H1 (cell line): ENCODE measurements around the gene SELENOS. TPM values are rescaled to one million over a fixed set of nuclear protein-coding genes. Genes with fewer than 3 reads are reported as not detected.
A peak's percentile ranks its signal among the peaks of the same experiment; 100 is the strongest.

Source experiments
- CTCF ChIA-PET: fragments of 300-600 bp; sonication (Branson Sonifier 250); formaldehyde crosslinking; loops from one replicate; lab custom pipeline; 2021; ENCODE audit not compliant: partially characterized antibody; lab: Charles Lee
- POLR2A ChIA-PET: fragments of 300-600 bp; sonication (Branson Sonifier 250); formaldehyde crosslinking; loops from one replicate; lab custom pipeline; 2021; ENCODE audit warnings: inconsistent platforms; ENCODE audit not compliant: partially characterized antibody; lab: Charles Lee
- DNase-seq, 2 experiments: peaks; one replicate each; pipeline versions ENCODE4 v3.0.0 to v3.0.0-alpha.2; 2010 to 2022; ENCODE audit warnings: low spot score in 2 of 2, low read depth in 1 of 2, mixed read lengths in 1 of 2
- FAIRE-seq: peaks from 2 replicates; lab custom pipeline; 2011; peaks lifted over from hg19 to GRCh38; lab: Jason Lieb, UNC
- H2AFZ ChIP-seq: 2 replicates; pipeline ENCODE4 v1.8.1; 2012; ENCODE audit warnings: low read length, inconsistent platforms
- H2AK5ac ChIP-seq: 2 replicates; pipeline ENCODE4 v1.6.1; 2013; ENCODE audit warnings: low read depth, low read length
- H2BK120ac ChIP-seq: replicated peaks from 2 replicates; pipeline ENCODE3; 2013; ENCODE audit warnings: low read depth, low read length, inconsistent platforms
- H2BK12ac ChIP-seq: 2 replicates; pipeline ENCODE4 v1.6.1; 2013; ENCODE audit warnings: low read depth, low read length
- H2BK15ac ChIP-seq: 2 replicates; pipeline ENCODE4 v1.6.1; 2013; ENCODE audit warnings: low read length
- H2BK20ac ChIP-seq: 2 replicates; pipeline ENCODE4 v1.6.1; 2013; ENCODE audit warnings: low read length
- H2BK5ac ChIP-seq: 2 replicates; pipeline ENCODE4 v1.6.1; 2013; ENCODE audit warnings: low read depth, low read length
- H3K14ac ChIP-seq: 2 replicates; pipeline ENCODE4 v1.6.1; 2013; ENCODE audit warnings: inconsistent platforms; ENCODE audit not compliant: insufficient read length
- H3K18ac ChIP-seq: 2 replicates; pipeline ENCODE4 v1.6.1; 2013; ENCODE audit warnings: low read length; ENCODE audit errors: extremely low read depth
- H3K23ac ChIP-seq: 2 replicates; pipeline ENCODE4 v1.6.1; 2013; ENCODE audit warnings: inconsistent platforms; ENCODE audit not compliant: insufficient read length
- H3K23me2 ChIP-seq: 2 replicates; pipeline ENCODE4 v1.6.1; 2013; ENCODE audit warnings: low read depth, low read length
- H3K27ac ChIP-seq: 2 replicates; pipeline ENCODE4 v1.6.1; 2011; ENCODE audit warnings: low read depth, low read length, inconsistent platforms
- H3K27me3 ChIP-seq, 4 experiments: replicated peaks in 1 of 4; 1 replicate in 1 of 4; 2 replicates in 3 of 4; pipeline versions ENCODE4 v1.6.1 to v1.8.1; 2011 to 2013; ENCODE audit warnings: low read length in 3 of 4, mild to moderate bottlenecking in 3 of 4, inconsistent platforms in 2 of 4, mixed read lengths in 2 of 4, moderate library complexity in 1 of 4; ENCODE audit not compliant: control insufficient read depth in 3 of 4, insufficient read depth in 3 of 4; ENCODE audit errors: extremely low read depth in 1 of 4
- H3K36me3 ChIP-seq, 4 experiments: 2 replicates each; pipeline versions ENCODE4 v1.6.1 to v1.8.1; 2011 to 2013; ENCODE audit warnings: mild to moderate bottlenecking in 4 of 4, low read length in 3 of 4, moderate library complexity in 2 of 4, control low read depth in 1 of 4, inconsistent platforms in 1 of 4; ENCODE audit not compliant: insufficient read depth in 4 of 4, control insufficient read depth in 2 of 4
- H3K4ac ChIP-seq: replicated peaks from 2 replicates; pipeline ENCODE3; 2013; ENCODE audit warnings: low read length, low read depth, mixed read lengths, inconsistent platforms; ENCODE audit not compliant: insufficient read length
- H3K4me1 ChIP-seq, 4 experiments: replicated peaks in 1 of 4; 1 replicate in 1 of 4; 2 replicates in 3 of 4; pipeline versions ENCODE4 v1.6.1 to v1.8.1; 2011 to 2013; ENCODE audit warnings: low read length in 3 of 4, inconsistent platforms in 2 of 4, mixed read lengths in 1 of 4; ENCODE audit not compliant: insufficient read depth in 4 of 4, control insufficient read depth in 3 of 4
- H3K4me2 ChIP-seq, 2 experiments: 2 replicates each; pipeline versions ENCODE4 v1.6.1 to v1.8.1; 2011 to 2013; ENCODE audit warnings: low read depth in 2 of 2, low read length in 2 of 2, control low read depth in 1 of 2, inconsistent platforms in 1 of 2, mild to moderate bottlenecking in 1 of 2; ENCODE audit not compliant: insufficient read depth in 1 of 2
- H3K4me3 ChIP-seq, 4 experiments: fragments of 200-600, 300-600 bp in 1 of 4; sonication (generic), shearing (Covaris generic), sonication (Bioruptor Twin) in 1 of 4; 2 replicates each; pipeline versions ENCODE4 v1.5.1 to v1.8.1; 2011 to 2016; ENCODE audit warnings: low read length in 4 of 4, low read depth in 3 of 4, control low read depth in 2 of 4, inconsistent platforms in 2 of 4, mild to moderate bottlenecking in 2 of 4, mixed read lengths in 1 of 4, moderate library complexity in 1 of 4; ENCODE audit not compliant: insufficient read depth in 2 of 4; ENCODE audit errors: extremely low read depth in 1 of 4
- H3K56ac ChIP-seq: replicated peaks from 2 replicates; pipeline ENCODE3; 2013; ENCODE audit warnings: low read depth, mild to moderate bottlenecking, mixed read lengths, low read length, inconsistent platforms; ENCODE audit not compliant: insufficient read length
- H3K79me1 ChIP-seq: 2 replicates; pipeline ENCODE4 v1.6.1; 2013; ENCODE audit warnings: low read depth, low read length, control low read depth
- H3K79me2 ChIP-seq, 2 experiments: 2 replicates each; pipeline versions ENCODE4 v1.6.1 to v1.8.1; 2012 to 2013; ENCODE audit warnings: low read length in 2 of 2, mild to moderate bottlenecking in 2 of 2, inconsistent platforms in 1 of 2; ENCODE audit not compliant: insufficient read depth in 2 of 2, control insufficient read depth in 1 of 2
- H3K9ac ChIP-seq, 4 experiments: replicated peaks in 1 of 4; 1 replicate in 1 of 4; 2 replicates in 3 of 4; pipeline versions ENCODE4 v1.6.1 to v1.8.1; 2011 to 2013; ENCODE audit warnings: low read depth in 3 of 4, low read length in 3 of 4, control low read depth in 2 of 4, mild to moderate bottlenecking in 2 of 4, moderate library complexity in 2 of 4, inconsistent platforms in 1 of 4; ENCODE audit errors: extremely low read depth in 1 of 4
- H3K9me3 ChIP-seq, 2 experiments: 2 replicates each; pipeline versions ENCODE4 v1.6.1 to v1.8.1; 2012 to 2013; ENCODE audit warnings: mild to moderate bottlenecking in 2 of 2, moderate library complexity in 2 of 2, control low read depth in 1 of 2, inconsistent platforms in 1 of 2, low read depth in 1 of 2, low read length in 1 of 2, mixed read lengths in 1 of 2; ENCODE audit not compliant: insufficient read depth in 2 of 2
- H4K20me1 ChIP-seq, 2 experiments: replicated peaks in 1 of 2; 2 replicates each; pipeline versions ENCODE3 to v1.8.1; 2011 to 2013; ENCODE audit warnings: inconsistent platforms in 2 of 2, low read length in 2 of 2, mild to moderate bottlenecking in 1 of 2; ENCODE audit not compliant: insufficient read depth in 2 of 2, control insufficient read depth in 1 of 2
- H4K5ac ChIP-seq: 2 replicates; pipeline ENCODE4 v1.6.1; 2013; ENCODE audit warnings: low read length, low read depth, mixed read lengths, inconsistent platforms; ENCODE audit not compliant: insufficient read length
- H4K8ac ChIP-seq: 2 replicates; pipeline ENCODE4 v1.8.0; 2013; ENCODE audit warnings: mild to moderate bottlenecking, moderate library complexity, low read length, inconsistent platforms; ENCODE audit not compliant: insufficient read depth; ENCODE audit errors: extremely low read depth
- H4K91ac ChIP-seq: replicated peaks from 2 replicates; pipeline ENCODE3; 2013; ENCODE audit warnings: low read length, mixed read lengths, inconsistent platforms; ENCODE audit not compliant: insufficient read length
- ASH2L ChIP-seq: fragments of 200-600, 300-600 bp; sonication (generic); IDR thresholded peaks from one replicate; pipeline ENCODE4 v1.7.1; 2017; ENCODE audit warnings: low read length
- BACH1 ChIP-seq: IDR thresholded peaks from 2 replicates; pipeline ENCODE4 v1.6.1; 2012; ENCODE audit warnings: low read length, improper control_type of control experiment
- CEBPB ChIP-seq: IDR thresholded peaks from 2 replicates; pipeline ENCODE4 v1.6.1; 2012; ENCODE audit warnings: low read depth, low read length
- CHD1 ChIP-seq: IDR thresholded peaks from 2 replicates; pipeline ENCODE4 v1.6.1; 2012; ENCODE audit warnings: low read depth, low read length, improper control_type of control experiment
- CHD2 ChIP-seq: IDR thresholded peaks from 2 replicates; pipeline ENCODE4 v1.6.1; 2012; ENCODE audit warnings: low read length, improper control_type of control experiment
- FOSL1 ChIP-seq: IDR thresholded peaks from 2 replicates; pipeline ENCODE4 v1.6.1; 2011; ENCODE audit warnings: mild to moderate bottlenecking, low read depth, low read length, moderate library complexity; ENCODE audit not compliant: insufficient read depth
- GTF2F1 ChIP-seq: IDR thresholded peaks from 2 replicates; pipeline ENCODE4 v1.6.1; 2012; ENCODE audit warnings: low read depth, low read length, improper control_type of control experiment, borderline replicate concordance
- JUN ChIP-seq: IDR thresholded peaks from 2 replicates; pipeline ENCODE4 v1.6.1; 2011; ENCODE audit warnings: low read depth, mild to moderate bottlenecking, improper control_type of control experiment, low read length
- JUND ChIP-seq: IDR thresholded peaks from 2 replicates; pipeline ENCODE4 v1.6.1; 2011; ENCODE audit warnings: mild to moderate bottlenecking, improper control_type of control experiment, low read length
- KDM4A ChIP-seq: IDR thresholded peaks from one replicate; pipeline ENCODE4 v1.7.1; 2012; ENCODE audit warnings: low read depth, mild to moderate bottlenecking, moderate library complexity, low read length, inconsistent platforms; ENCODE audit not compliant: severe bottlenecking
- MAFK ChIP-seq: IDR thresholded peaks from 2 replicates; pipeline ENCODE4 v1.6.1; 2012; ENCODE audit warnings: low read depth, mild to moderate bottlenecking, improper control_type of control experiment, low read length
- MAX ChIP-seq: IDR thresholded peaks from 2 replicates; pipeline ENCODE4 v1.6.1; 2012; ENCODE audit warnings: inconsistent platforms
- SIN3A ChIP-seq, 2 experiments: IDR thresholded peaks in 1 of 2; conservative IDR thresholded peaks in 1 of 2; 2 replicates each; pipeline ENCODE4 v1.6.1; 2011 to 2012; ENCODE audit warnings: low read length in 2 of 2, improper control_type of control experiment in 1 of 2, low read depth in 1 of 2, mild to moderate bottlenecking in 1 of 2
- SIRT6 ChIP-seq: IDR thresholded peaks from one replicate; pipeline ENCODE4 v1.7.1; 2012; ENCODE audit warnings: low read length, inconsistent platforms
- SRF ChIP-seq: IDR thresholded peaks from 2 replicates; pipeline ENCODE4 v1.6.1; 2011; ENCODE audit warnings: mild to moderate bottlenecking, low read depth, low read length, moderate library complexity
- WGBS, 2 experiments: shearing (Covaris generic) in 1 of 2; methylation state at CpG; one replicate each; pipeline versions ENCODE4 v1.1.6 to v1.1.7; 2013 to 2015; ENCODE audit warnings: low lambda C conversion rate in 2 of 2, mixed read lengths in 2 of 2, inconsistent platforms in 1 of 2, low coverage in 1 of 2, missing lambda C conversion rate in 1 of 2; ENCODE audit not compliant: insufficient replicate concordance in 2 of 2, insufficient coverage in 1 of 2, insufficient read length in 1 of 2; ENCODE audit errors: extremely low coverage in 1 of 2, missing lambda C conversion rate in 1 of 2; 5-methylcytosine and 5-hydroxymethylcytosine counted together
- polyA plus RNA-seq, 7 experiments: library from polyadenylated mRNA; depleted of rRNA in 3 of 7; stranded (reverse) in 5 of 7; unstranded in 2 of 7; fragments of >200 nt in 5 of 7; fragments of 200-250 nt in 2 of 7; gene quantifications; 1 replicate in 5 of 7; 2 replicates in 1 of 7; 4 replicates in 1 of 7; pipeline versions ENCODE4 v1.2.1 to v1.2.3, GENCODE V29; 2011 to 2013; ENCODE audit warnings: missing spikeins in 2 of 7, mixed read lengths in 2 of 7
- total RNA-seq: library from RNA; stranded (reverse); fragmentation: NEBNext Ultra II Directional; extraction: Animal tissue kit (Norgen Biotek cat#: 25700); gene quantifications from 2 replicates; pipeline ENCODE4 v1.2.1, GENCODE V29; 2021

Gene SELENOS
- total and polyA plus RNA-seq, 2 of the 8 experiments (the other 6 are each of a cell fraction or from before 2014, with no cell fraction given) = 45.1 to 46.0 TPM

DNA sequence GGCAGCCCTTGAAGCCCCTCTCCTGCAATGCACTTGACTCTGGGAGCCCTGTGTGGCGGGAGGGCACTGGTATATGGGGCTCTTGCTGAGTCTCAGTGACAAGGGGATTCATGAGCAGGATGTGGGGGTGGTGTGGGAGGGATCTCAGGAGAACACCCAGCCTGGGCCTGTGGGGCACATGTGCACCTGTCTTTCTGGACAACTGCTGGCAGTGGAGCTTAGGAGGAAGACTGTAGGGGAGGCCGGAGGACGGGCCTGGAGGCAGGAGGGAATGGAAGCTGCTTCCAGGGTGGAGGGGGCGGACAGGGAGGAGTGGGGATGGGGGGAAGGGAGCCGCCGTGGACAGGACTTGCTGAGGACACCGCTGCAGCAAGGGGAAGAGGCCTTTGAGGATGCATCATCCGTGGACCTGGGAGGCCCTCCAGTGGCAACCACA is 28.6 kb upstream of the SELENOS start:
- Histone ChIP-seq H3K4me3 (no peak overlapping the region), H3K14ac (no peak overlapping the region), H4K20me1 (no peaks in the 10 kb centered on the region), H3K23ac (no peak overlapping the region), H2BK20ac (no peak overlapping the region), H3K79me1 (no peaks in the 10 kb centered on the region), H2AFZ (no peak overlapping the region), H2BK12ac (no peak overlapping the region), H4K91ac (no peak overlapping the region), H2AK5ac (no peak overlapping the region), H3K56ac (no peak overlapping the region), H3K18ac (no peak overlapping the region), H3K23me2 (no peaks in the 10 kb centered on the region), H3K79me2 (no peaks in the 10 kb centered on the region), H3K4ac (no peak overlapping the region), H3K27ac (no peak overlapping the region), H3K4me2 (no peak overlapping the region), H2BK120ac (no peak overlapping the region), H2BK15ac (no peak overlapping the region), H3K9ac (no peak overlapping the region), H4K8ac (no peak overlapping the region), H3K36me3 (no peaks in the 10 kb centered on the region), H2BK5ac (no peak overlapping the region), H3K27me3 (no peaks in the 10 kb centered on the region), H3K4me1 (no peaks in the 10 kb centered on the region), H4K5ac (no peak overlapping the region), H3K9me3 (no peaks in the 10 kb centered on the region)
- FAIRE-seq (no peak), DNase-seq (peak in 1 of 2 experiments; percentile 39)
- ChIA-PET CTCF (interaction anchor here (0.8 to 9.4 kb wide), 8 partner anchors 12 to 335 kb away, joined by 3 to 94 read pairs (median 6); no protein-coding TSS in a partner anchor), POLR2A (no interaction called here)
- 84% methylated on average over 8 of the region's 8 CpGs; no CpG with 5 or more reads in 1 of the 2 experiments for WGBS, 2 experiments
- TF ChIP-seq ASH2L = no peak
- TF ChIP-seq FOSL1 = no peak
- TF ChIP-seq SRF = no peak
- TF ChIP-seq BACH1 = no peak
- no peak for TF ChIP-seq CHD1
- TF ChIP-seq MAX = no peak
- TF ChIP-seq MAFK = no peak
- TF ChIP-seq JUN = no peak
- TF ChIP-seq CEBPB = no peak
- TF ChIP-seq GTF2F1 = no peak
- no peak for TF ChIP-seq SIN3A (conservative IDR thresholded peaks at IDR 0.05 in 1 of 2, IDR thresholded peaks at IDR 0.05 in 1 of 2; ENCODE audit: low read depth in 1 of 2, low read length in 2 of 2)
- TF ChIP-seq JUND = no peak
- TF ChIP-seq SIRT6 = no peak
- no peak for TF ChIP-seq KDM4A
- TF ChIP-seq CHD2 = no peak
